HEK293 (cell line): Measurements from ENCODE around the gene SETD2.

Experiments used
- HOXD13 ChIP-seq: sonication (generic); formaldehyde crosslinking; IDR thresholded peaks from 2 replicates; pipeline ENCODE4 v1.8.0; 2022; ENCODE audit warnings: missing genetic modification reagents, borderline replicate concordance
- TCF7L2 ChIP-seq: IDR thresholded peaks from 2 replicates; pipeline ENCODE4 v1.6.1; 2011; ENCODE audit warnings: low read depth, mild to moderate bottlenecking, inconsistent platforms, low read length, moderate library complexity, borderline replicate concordance
- ZFP41 ChIP-seq: fragments of 450-650 bp; formaldehyde crosslinking; IDR thresholded peaks from 2 replicates; pipeline ENCODE4 v1.5.1; 2016; ENCODE audit warnings: missing biosample characterization, missing genetic modification characterization, borderline replicate concordance
- ZNF202 ChIP-seq: fragments of 450-650 bp; formaldehyde crosslinking; IDR thresholded peaks from 2 replicates; pipeline ENCODE4 v1.5.1; 2016; ENCODE audit warnings: missing biosample characterization, missing genetic modification characterization, borderline replicate concordance
- ZNF596 ChIP-seq: fragments of 450-650 bp; IDR thresholded peaks from 2 replicates; pipeline ENCODE4 v1.5.0; 2018; ENCODE audit warnings: missing biosample characterization, mild to moderate bottlenecking, missing genetic modification characterization, moderate library complexity
- ZNF785 ChIP-seq: fragments of 450-650 bp; formaldehyde crosslinking; IDR thresholded peaks from 2 replicates; pipeline ENCODE4 v1.5.1; 2016; ENCODE audit warnings: missing biosample characterization, missing genetic modification characterization
- TF ChIP-seq, protein P1 (sequence below): fragments of 450-650 bp; formaldehyde crosslinking; IDR thresholded peaks from 2 replicates; pipeline ENCODE4 v1.5.1; 2016; ENCODE audit warnings: missing biosample characterization, missing genetic modification characterization
- TF ChIP-seq, protein P2 (sequence below): fragments of 450-650 bp; formaldehyde crosslinking; IDR thresholded peaks from 2 replicates; pipeline ENCODE4 v1.5.1; 2016; ENCODE audit warnings: missing biosample characterization, missing genetic modification characterization
- TF ChIP-seq, protein P3 (sequence below): fragments of 450-650 bp; formaldehyde crosslinking; IDR thresholded peaks from 2 replicates; pipeline ENCODE4 v1.5.1; 2016; ENCODE audit warnings: missing biosample characterization, missing genetic modification characterization, low read depth

DNA sequence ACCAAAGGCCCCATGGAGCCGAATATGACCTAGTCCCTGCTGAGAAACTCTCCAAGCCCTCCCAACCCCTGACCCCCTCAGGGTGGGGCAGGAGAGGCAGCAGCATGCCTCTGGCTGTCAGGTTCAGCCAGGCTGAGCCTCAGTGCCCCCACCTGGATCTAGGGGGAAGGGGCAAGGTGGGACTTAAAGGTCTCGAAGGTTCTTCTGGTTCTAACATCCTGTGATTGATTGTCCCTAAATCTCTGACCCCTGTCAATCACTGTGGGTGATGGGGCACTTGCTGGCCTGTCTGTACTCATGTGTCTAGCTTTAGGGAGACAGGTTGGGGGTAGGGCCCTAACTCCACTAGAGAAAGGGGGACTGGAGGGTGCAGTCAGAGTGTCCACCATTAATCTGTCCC, 170.6 kb downstream of the SETD2 start:
- TF ChIP-seq, protein P1, sequence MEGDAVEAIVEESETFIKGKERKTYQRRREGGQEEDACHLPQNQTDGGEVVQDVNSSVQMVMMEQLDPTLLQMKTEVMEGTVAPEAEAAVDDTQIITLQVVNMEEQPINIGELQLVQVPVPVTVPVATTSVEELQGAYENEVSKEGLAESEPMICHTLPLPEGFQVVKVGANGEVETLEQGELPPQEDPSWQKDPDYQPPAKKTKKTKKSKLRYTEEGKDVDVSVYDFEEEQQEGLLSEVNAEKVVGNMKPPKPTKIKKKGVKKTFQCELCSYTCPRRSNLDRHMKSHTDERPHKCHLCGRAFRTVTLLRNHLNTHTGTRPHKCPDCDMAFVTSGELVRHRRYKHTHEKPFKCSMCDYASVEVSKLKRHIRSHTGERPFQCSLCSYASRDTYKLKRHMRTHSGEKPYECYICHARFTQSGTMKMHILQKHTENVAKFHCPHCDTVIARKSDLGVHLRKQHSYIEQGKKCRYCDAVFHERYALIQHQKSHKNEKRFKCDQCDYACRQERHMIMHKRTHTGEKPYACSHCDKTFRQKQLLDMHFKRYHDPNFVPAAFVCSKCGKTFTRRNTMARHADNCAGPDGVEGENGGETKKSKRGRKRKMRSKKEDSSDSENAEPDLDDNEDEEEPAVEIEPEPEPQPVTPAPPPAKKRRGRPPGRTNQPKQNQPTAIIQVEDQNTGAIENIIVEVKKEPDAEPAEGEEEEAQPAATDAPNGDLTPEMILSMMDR, result no peak
- TF ChIP-seq ZNF202 (tag by site-specific recombination) (no peak), ZNF785 (no peak), ZNF596 (tag by site-specific recombination) (no peak), HOXD13 (CRISPR knock-in tag) (no peak), ZFP41 (tag by site-specific recombination) (no peak), TCF7L2 (no peak)
- TF ChIP-seq, protein P2, sequence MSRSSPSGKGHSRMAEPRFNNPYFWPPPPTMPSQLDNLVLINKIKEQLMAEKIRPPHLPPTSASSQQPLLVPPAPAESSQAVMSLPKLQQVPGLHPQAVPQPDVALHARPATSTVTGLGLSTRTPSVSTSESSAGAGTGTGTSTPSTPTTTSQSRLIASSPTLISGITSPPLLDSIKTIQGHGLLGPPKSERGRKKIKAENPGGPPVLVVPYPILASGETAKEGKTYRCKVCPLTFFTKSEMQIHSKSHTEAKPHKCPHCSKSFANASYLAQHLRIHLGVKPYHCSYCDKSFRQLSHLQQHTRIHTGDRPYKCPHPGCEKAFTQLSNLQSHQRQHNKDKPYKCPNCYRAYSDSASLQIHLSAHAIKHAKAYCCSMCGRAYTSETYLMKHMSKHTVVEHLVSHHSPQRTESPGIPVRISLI (tag by site-specific recombination), result no peak
- TF ChIP-seq, protein P3, sequence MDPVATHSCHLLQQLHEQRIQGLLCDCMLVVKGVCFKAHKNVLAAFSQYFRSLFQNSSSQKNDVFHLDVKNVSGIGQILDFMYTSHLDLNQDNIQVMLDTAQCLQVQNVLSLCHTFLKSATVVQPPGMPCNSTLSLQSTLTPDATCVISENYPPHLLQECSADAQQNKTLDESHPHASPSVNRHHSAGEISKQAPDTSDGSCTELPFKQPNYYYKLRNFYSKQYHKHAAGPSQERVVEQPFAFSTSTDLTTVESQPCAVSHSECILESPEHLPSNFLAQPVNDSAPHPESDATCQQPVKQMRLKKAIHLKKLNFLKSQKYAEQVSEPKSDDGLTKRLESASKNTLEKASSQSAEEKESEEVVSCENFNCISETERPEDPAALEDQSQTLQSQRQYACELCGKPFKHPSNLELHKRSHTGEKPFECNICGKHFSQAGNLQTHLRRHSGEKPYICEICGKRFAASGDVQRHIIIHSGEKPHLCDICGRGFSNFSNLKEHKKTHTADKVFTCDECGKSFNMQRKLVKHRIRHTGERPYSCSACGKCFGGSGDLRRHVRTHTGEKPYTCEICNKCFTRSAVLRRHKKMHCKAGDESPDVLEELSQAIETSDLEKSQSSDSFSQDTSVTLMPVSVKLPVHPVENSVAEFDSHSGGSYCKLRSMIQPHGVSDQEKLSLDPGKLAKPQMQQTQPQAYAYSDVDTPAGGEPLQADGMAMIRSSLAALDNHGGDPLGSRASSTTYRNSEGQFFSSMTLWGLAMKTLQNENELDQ, result no peak
